GM18867 (cell line): ENCODE results near the gene ABCC2.
"Not testable (repeated sequence)": the region's sequence is repeated elsewhere in the genome, so short reads cannot be mapped to it uniquely, and the experiment has no call there.

Experiments
- ATAC-seq: cut with Tn5 transposase; IDR thresholded peaks from one replicate; pipeline ENCODE4 v1.9.1; 2021; ENCODE audit warnings: mild to moderate bottlenecking, moderate library complexity; ENCODE audit not compliant: unreplicated experiment

The ABCC2 gene

DNA sequence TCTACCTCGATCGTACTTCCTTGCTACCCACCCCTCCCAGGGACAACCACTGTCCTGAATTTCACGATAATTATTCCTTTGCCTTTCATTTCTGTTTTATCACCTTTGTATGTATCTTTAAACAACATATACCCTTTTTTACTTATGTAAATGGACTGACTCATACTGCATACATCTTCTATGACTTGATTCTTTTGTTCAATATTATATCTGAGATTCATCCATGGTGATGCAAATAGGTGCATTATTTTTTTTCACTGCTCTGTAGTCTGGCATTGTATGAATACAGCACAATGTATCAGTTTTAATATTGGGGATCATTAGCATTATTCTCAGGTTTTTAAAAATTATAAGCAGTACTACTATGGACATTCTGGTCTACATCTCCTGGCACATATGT, 69.4 kb downstream of the ABCC2 start:
- ATAC-seq: no peak

GRCh38 chr10:99852481-99853213, 70.2 kb downstream of the ABCC2 start:
- ATAC-seq: no peak

DNA sequence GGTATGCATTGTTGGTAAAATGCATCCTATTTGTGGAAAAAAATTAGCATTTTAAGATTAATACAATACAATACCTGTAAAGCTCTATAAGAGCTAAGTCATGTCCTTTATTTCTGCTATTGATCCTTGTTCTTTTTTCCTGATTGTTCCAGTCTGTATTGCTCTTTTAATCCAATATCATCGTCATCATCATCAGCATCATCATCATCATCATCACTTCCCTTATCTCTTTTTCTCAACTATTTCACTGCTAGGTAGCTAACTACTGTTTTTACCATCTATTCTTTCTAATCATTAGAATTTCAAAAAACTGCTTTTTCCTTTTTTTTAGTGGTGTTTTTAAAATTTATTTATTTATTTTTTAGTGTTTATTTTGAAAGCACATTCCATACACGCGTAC, 71.2 kb downstream of the ABCC2 start:
- no peak for ATAC-seq

- no peak for ATAC-seq
These were observed 72.4 kb downstream of the ABCC2 start for GRCh38 chr10:99854860-99855259.

DNA sequence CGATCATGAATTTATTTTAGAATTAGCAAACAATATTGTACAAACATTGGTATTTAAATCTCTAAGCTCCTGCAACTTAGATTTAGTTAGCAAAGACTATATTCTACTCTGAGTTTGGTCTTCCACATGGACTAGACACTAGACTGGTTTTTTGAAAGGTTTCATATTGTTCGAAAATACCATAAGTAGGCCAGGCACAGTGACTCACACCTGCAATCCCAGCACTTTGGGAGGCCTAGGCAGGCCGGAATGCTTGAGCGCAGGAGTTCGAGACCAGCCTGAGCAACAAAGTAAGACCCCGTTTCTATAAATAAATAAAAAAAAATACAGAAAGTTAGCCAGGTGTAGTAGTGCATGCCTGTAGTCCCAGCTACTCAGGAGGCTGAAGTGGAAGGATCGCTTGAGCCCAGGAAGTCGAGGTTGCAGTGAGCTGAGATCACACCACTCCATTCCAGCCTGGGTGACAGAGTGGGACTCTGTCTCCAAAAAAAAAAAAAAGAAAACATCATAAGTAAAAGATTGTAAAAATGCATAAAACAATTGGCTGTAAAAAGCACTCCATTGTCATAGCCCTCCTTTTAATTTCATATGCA, 73.1 kb downstream of the ABCC2 start:
- ATAC-seq: no peak

DNA sequence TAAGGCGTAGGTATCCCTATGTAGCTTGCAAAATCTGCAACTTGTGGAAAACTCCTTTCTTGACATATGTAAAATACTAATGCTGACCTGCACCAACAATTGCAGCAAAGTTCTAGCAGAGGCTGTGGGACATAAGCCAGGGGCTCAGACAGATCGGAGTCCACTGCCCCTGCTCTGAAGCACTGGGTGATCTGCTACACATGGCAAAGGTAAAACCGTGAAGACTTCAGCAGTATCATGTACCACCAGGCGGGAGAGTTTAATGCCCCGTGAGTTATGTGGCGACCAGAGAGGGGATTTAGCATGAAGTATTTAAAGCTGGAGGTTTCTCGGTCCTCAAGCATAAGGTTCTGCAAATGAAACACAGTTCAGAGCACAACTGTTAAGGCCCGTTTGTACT, 76.4 kb downstream of the ABCC2 start:
- ATAC-seq: no peak

DNA sequence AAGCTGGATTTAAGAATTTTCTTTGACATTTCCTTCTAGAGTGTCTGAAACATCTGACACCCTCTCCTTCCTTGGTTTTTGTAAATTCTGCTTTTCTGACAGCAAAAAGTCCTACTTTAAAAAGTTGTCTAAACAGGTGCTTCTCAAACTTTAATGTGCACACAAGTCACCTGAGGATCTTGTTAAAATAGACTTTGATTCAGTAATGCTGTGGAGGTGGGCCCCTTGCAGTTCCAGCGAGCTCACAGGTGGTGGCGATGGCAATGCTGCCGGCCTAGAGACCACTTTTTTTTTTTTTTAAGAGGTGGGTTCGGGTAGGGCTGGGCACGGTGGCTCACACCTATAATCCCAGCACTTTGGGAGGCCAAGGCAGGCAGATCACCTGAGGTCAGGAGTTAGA, 77.1 kb downstream of the ABCC2 start:
- ATAC-seq: no peak

- no peak for ATAC-seq
These were observed 78.0 kb downstream of the ABCC2 start for GRCh38 chr10:99860466-99860865.

- not testable (repeated sequence) for ATAC-seq
These were observed 81.2 kb downstream of the ABCC2 start for GRCh38 chr10:99863535-99864240.

DNA sequence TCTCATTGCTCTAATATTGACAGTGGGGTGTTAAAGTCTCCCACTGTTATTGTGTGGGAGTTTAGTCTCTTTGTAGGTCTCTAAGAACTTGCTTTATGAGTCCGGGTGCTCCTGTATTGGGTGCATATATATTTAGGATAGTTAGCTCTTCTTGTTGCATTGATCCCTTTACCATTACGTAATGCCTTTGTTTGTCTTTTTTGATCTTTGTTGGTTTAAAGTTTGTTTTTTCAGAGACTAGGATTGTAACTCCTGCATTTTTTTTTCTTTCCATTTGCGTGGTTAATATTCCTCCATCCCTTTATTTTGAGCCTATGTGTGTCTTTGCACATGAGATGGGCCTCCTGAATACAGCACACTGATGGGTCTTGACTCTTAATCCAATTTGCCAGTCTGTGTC, 84.8 kb downstream of the ABCC2 start:
- ATAC-seq: not testable (repeated sequence)

DNA sequence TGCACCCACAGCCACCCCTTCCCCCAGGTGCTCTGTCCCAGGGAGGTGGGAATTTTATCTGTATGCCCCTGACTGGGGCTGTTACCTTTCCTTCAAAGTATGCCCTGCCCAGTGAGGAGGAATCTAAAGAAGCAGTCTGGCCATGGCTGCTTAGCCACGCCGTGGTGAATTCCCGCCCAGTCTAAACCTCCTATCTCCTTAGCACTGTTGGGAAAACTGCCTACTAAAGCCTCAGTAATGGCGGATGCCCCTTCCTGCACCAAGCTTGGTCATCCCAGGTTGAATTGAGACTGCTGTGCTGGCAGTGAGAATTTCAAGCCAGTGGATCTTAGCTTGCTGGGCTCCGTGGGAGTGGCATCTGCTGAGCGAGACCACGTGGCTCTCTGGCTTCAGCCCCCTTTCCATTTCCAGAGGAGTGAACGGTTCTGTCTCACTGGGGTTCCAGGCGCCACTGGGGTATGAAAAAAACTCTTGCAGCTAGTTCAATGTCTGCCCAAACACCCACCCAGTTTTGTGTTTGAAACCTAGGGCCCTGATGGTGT, 87.2 kb downstream of the ABCC2 start:
- no peak for ATAC-seq

DNA sequence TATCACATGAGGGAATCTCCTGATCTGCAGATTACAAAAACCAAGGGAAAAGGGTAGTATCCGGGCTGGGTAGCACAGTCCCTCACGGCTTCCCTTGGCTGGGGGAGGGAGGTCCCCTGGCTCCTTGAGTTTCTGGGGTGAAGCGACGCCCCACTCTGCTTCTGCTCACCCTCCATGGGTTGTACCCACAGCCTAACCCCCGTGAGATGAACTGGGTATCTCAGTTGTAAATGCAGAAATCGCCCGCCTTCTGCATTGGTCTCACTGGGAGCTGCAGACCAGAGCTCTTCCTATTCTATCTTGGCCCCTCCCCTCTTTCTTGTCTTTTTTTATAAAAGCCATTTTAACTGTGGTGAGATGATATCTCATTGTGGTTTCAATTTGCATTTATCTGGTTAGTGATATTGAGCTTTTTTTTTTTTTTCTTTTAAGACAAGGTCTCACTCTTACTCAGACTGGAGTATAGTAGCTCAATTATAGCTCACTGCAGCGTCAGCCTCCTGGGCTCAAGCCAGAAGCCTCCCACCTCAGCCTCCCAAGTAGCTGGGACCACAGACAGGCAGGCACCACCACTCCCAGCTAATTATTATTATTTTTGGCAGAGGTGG, 87.8 kb downstream of the ABCC2 start:
- no peak for ATAC-seq

DNA sequence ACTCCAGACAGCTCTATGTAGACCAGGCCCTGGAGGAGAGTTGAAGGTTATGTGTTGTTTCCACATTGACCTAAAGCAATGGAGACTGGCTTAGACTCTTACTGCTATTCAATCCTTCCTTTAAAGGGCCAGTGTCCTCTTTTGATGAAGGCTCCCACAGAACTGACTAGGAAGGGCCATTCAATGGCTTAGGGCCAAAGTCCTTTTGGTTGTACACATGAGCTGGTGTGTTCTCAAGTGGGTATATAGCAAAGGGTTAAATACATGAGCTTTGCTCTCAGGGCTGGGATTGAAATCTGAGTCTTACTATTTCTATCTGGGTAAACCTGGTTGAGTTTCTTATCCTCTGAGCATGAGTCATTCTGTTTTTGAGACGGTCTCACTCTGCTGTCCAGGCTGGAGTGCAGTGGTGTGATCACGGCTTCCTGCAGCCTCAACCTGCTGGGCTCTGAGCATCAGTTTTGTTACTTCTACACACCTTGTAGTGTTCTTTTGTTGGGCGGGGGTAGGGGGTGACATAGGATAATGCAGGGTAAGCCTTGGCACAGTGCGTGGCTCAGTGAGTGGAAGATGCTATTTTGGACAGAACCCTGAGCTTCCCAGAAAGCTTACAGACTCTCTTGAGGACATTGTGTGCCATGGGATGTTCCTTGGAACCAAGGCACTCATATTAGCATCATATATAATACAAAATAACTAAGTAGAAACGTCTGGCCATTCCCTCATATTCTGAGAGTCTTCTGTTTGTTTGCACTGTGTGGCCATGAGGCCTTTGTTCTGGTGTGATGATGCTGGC, 90.1 kb downstream of the ABCC2 start:
- ATAC-seq: no peak

- no peak for ATAC-seq
These were observed 91.4 kb downstream of the ABCC2 start for GRCh38 chr10:99873846-99874245.

DNA sequence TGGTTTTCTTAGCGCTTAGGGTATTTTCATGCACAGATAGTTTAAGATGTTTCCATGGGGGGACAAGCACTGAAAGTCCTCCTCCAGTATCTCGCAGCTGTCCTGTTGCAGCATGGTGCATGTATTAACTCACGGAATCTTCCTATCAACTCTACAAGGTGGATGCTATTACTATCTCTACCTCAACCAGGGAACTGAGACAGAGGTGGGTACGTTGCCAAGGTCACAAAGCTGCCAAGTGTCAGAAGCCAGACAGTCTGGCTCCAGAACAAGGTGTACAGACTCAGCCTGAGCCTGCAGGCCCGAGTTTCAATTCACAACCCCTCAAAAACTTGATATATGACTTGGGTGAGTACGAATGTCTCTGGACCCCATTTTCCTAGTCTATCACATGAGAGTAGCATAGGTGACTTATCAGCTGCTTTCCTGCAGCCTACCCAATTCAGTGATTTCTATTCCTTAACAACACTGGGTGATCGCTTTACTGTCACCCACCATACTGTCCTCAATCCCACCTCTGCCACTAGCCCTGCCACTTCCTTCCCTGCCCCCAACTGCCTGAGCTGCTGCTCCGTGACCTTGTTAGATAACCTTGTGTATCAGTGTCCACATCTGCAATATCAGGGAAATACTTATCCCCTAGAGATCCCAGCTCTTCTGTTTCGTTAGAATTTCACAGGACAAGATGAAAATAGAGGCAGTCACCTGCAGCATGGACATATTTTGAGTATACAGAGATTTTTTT, 92.1 kb downstream of the ABCC2 start:
- no peak for ATAC-seq

DNA sequence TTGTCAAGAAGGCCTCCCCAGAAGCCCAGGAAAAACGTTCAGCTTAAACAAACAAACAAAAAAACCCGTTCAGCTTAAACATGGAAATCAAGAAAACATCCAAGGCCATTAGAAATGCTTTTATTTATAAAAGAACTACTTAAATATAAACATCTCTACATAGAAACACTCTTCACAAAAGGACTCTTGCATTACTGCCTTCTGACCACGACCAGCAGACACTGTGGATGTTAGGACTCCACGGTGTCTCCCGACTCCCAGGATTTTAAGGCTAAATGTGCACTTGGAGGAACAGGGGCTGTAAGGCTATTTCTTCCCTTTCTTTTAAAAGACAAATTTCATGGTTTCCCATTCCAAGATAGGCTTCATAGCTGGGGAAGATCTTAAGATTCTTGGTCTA, 93.0 kb downstream of the ABCC2 start:
- ATAC-seq: no peak

DNA sequence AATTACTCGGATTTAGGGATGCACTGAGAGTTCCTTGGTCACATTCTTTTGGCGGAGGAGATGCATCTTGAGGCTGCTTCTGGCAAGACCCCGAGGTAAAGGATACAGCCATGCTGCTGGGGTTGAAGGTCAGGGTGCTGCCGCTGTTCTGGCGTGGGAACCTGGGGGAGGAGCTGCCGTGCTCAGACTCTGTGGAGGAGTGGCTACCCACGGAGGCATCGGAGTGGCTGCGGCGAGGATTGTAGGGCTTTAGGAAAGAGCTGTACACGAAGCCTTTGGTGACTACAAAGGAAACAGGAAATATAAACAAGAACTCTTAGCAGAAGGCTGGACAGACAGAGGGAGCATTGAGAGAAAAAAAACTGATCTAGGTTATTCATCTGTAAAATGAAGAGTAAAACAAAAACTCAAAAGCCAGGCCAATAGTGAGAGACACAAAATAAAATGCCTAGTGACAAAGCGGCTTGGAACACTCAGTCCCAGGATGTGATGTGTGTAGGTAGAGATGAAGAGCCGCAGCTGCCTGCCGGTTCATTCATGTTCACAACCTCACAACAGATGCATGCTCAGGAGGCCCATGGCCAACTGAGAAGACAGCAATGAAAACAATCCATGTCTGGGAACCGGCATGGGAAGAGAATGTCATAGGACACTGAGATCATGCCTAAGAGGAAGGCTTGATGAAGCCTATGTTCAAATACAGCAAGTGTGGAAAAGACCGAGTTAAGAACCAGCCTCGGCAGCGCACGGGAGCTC, 97.8 kb downstream of the ABCC2 start:
- no peak for ATAC-seq

GRCh38 chr10:99881371-99881770, 98.9 kb downstream of the ABCC2 start:
- ATAC-seq: no peak

- no peak for ATAC-seq
These were observed 101.1 kb downstream of the ABCC2 start for GRCh38 chr10:99883523-99883922.
